DOHH2 (cell line): ENCODE data around the gene DENND5B.

Source experiments
- H3F3A ChIP-seq: fragments of 200-600 bp; sonication (generic), shearing (Covaris generic); 2 replicates; pipeline ENCODE4 v1.6.0; 2016; ENCODE audit warnings: antibody characterized with exemption, mild to moderate bottlenecking; ENCODE audit not compliant: control insufficient read depth, insufficient read depth
- H3K27ac ChIP-seq: fragments of 200-600 bp; sonication (generic); 2 replicates; pipeline ENCODE4 v1.5.1; 2014; ENCODE audit warnings: low read depth, mild to moderate bottlenecking, low read length, moderate library complexity
- H3K27me3 ChIP-seq: fragments of 200-600 bp; sonication (generic); 2 replicates; pipeline ENCODE4 v1.6.1; 2014; ENCODE audit warnings: mild to moderate bottlenecking, low read length, mixed read lengths; ENCODE audit not compliant: control insufficient read depth
- H3K36me3 ChIP-seq: fragments of 200-600 bp; sonication (generic); 2 replicates; pipeline ENCODE4 v1.6.1; 2014; ENCODE audit warnings: mild to moderate bottlenecking, low read length, moderate library complexity, mixed read lengths; ENCODE audit not compliant: control insufficient read depth
- H3K4me1 ChIP-seq: fragments of 200-600 bp; sonication (generic); 2 replicates; pipeline ENCODE4 v1.6.1; 2014; ENCODE audit warnings: mild to moderate bottlenecking, low read length, mixed read lengths; ENCODE audit not compliant: control insufficient read depth
- H3K4me2 ChIP-seq: fragments of 200-600 bp; sonication (generic); 2 replicates; pipeline ENCODE4 v1.6.0; 2014; ENCODE audit warnings: mild to moderate bottlenecking, low read length, moderate library complexity
- H3K4me3 ChIP-seq: fragments of 200-600 bp; sonication (generic); 2 replicates; pipeline ENCODE4 v1.5.1; 2014; ENCODE audit warnings: mild to moderate bottlenecking, low read length, mixed read lengths
- H3K79me2 ChIP-seq: fragments of 200-600 bp; sonication (generic); 2 replicates; pipeline ENCODE4 v1.6.1; 2014; ENCODE audit warnings: mild to moderate bottlenecking, low read length, mixed read lengths; ENCODE audit not compliant: control insufficient read depth
- H3K9me2 ChIP-seq: fragments of 200-600 bp; sonication (generic); replicated peaks from 2 replicates; pipeline ENCODE4 v1.6.1; 2014; ENCODE audit warnings: mild to moderate bottlenecking, low read length, mixed read lengths; ENCODE audit not compliant: control insufficient read depth
- H3K9me3 ChIP-seq: fragments of 200-600 bp; sonication (generic); 2 replicates; pipeline ENCODE4 v1.6.1; 2014; ENCODE audit warnings: antibody characterized with exemption, low read length, mixed read lengths; ENCODE audit not compliant: control insufficient read depth, insufficient read depth
- H4K20me1 ChIP-seq: fragments of 200-600 bp; sonication (generic); 2 replicates; pipeline ENCODE4 v1.6.0; 2014; ENCODE audit warnings: low read depth, mild to moderate bottlenecking, antibody characterized with exemption, low read length, moderate library complexity; ENCODE audit not compliant: control insufficient read depth, insufficient read depth
- CTCF ChIP-seq: fragments of 200-600 bp; sonication (generic); IDR thresholded peaks from one replicate; pipeline ENCODE4 v1.5.1; 2014; ENCODE audit warnings: antibody characterized with exemption, mild to moderate bottlenecking, low read depth, low read length; ENCODE audit not compliant: poor library complexity, severe bottlenecking
- EZH2phosphoT487 ChIP-seq: fragments of 200-600 bp; sonication (generic); IDR thresholded peaks from 2 replicates; pipeline ENCODE4 v1.6.1; 2017; ENCODE audit warnings: borderline replicate concordance, mild to moderate bottlenecking, antibody characterized with exemption, low read length, moderate library complexity, mixed read lengths

Gene DENND5B

GRCh38 chr12:31471823-31472222 is 119.1 kb downstream of the DENND5B start:
- H3K9me2 ChIP-seq = no peaks in the 10 kb centered on the region
- H3K36me3 ChIP-seq = no peaks in the 10 kb centered on the region
- TF ChIP-seq CTCF = no peak
- no peak for TF ChIP-seq EZH2phosphoT487
- no peaks in the 10 kb centered on the region for H3K79me2 ChIP-seq
- H3K4me3 ChIP-seq = no peak overlapping the region
- H3K4me2 ChIP-seq = no peak overlapping the region
- peaks cover 14% of the 10 kb centered on the region for H3K4me1 ChIP-seq
- no peak overlapping the region for H3K27ac ChIP-seq
- H3K27me3 ChIP-seq = no peaks in the 10 kb centered on the region
- no peaks in the 10 kb centered on the region for H3F3A ChIP-seq
- no peaks in the 10 kb centered on the region for H4K20me1 ChIP-seq
- no peaks in the 10 kb centered on the region for H3K9me3 ChIP-seq

- Histone ChIP-seq H3K27ac (no peak overlapping the region), H3K79me2 (no peaks in the 10 kb centered on the region), H3K9me3 (no peaks in the 10 kb centered on the region), H3K4me3 (no peak overlapping the region), H3K4me2 (no peak overlapping the region), H3K36me3 (no peaks in the 10 kb centered on the region), H3K9me2 (no peaks in the 10 kb centered on the region), H3K4me1 (peaks cover 6% of the 10 kb centered on the region), H3F3A (no peaks in the 10 kb centered on the region), H4K20me1 (no peaks in the 10 kb centered on the region), H3K27me3 (no peaks in the 10 kb centered on the region)
- TF ChIP-seq EZH2phosphoT487 = no peak
- no peak for TF ChIP-seq CTCF
These were observed 119.9 kb downstream of the DENND5B start for GRCh38 chr12:31471051-31471450.

GRCh38 chr12:31470459-31470858 is 120.5 kb downstream of the DENND5B start:
- no peaks in the 10 kb centered on the region for H3K9me2 ChIP-seq
- H3K4me1 ChIP-seq = peaks cover under 1% of the 10 kb centered on the region
- H3K27ac ChIP-seq = no peak overlapping the region
- H3K36me3 ChIP-seq = no peaks in the 10 kb centered on the region
- no peaks in the 10 kb centered on the region for H4K20me1 ChIP-seq
- H3K9me3 ChIP-seq = no peaks in the 10 kb centered on the region
- no peaks in the 10 kb centered on the region for H3K27me3 ChIP-seq
- H3F3A ChIP-seq = no peaks in the 10 kb centered on the region
- no peak overlapping the region for H3K4me3 ChIP-seq
- H3K79me2 ChIP-seq = no peaks in the 10 kb centered on the region
- TF ChIP-seq CTCF (no peak), EZH2phosphoT487 (no peak)
- no peak overlapping the region for H3K4me2 ChIP-seq

GRCh38 chr12:31466768-31467167 is 124.2 kb downstream of the DENND5B start:
- Histone ChIP-seq H3K4me2 (no peak overlapping the region), H3K27me3 (no peaks in the 10 kb centered on the region), H3K79me2 (no peaks in the 10 kb centered on the region), H3K27ac (no peak overlapping the region), H3K4me3 (no peak overlapping the region), H3K9me2 (no peaks in the 10 kb centered on the region), H3K4me1 (no peaks in the 10 kb centered on the region), H4K20me1 (no peaks in the 10 kb centered on the region), H3F3A (no peaks in the 10 kb centered on the region), H3K9me3 (no peaks in the 10 kb centered on the region), H3K36me3 (no peaks in the 10 kb centered on the region)
- TF ChIP-seq EZH2phosphoT487 (no peak), CTCF (no peak)
